ENCODE measurements around the gene SLMAP. TPM values are rescaled to one million over a fixed set of nuclear protein-coding genes. Genes with fewer than 3 reads are reported as not detected.

The SLMAP gene
- total and polyA plus RNA-seq, 2 of the 13 experiments (the other 11 are each of a cell fraction or from before 2014, with no cell fraction given), result 24.0 to 48.3 TPM

DNA sequence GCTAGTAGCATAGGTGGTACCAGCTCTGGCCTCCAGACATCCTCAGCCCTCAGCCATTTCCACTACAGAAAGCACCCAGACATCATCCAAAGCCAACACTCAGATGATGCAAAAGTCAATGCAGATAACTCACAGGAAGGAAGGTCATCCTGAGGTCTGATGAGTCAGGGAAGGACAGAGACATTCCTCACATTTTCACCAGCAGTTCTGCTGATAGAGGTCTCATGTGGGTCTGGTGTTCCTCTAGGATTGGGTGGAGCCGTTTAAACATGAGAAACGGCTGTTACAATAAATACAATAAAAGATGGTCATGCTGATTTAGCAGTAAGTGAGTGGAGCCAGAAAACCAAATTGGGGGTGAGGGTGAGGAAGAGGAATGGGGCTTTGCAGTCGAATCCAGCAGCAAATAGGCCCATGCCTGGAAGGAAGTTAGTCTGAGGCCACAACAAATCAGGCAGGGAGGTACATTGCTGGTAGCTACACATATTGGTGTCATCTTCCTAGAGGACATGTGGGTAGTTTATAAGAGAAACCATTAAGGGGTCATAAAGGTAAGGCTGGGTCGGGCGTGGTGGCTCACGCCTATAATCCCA, 218.8 kb downstream of the SLMAP start (continued):
- TF ChIP-seq, protein P1, sequence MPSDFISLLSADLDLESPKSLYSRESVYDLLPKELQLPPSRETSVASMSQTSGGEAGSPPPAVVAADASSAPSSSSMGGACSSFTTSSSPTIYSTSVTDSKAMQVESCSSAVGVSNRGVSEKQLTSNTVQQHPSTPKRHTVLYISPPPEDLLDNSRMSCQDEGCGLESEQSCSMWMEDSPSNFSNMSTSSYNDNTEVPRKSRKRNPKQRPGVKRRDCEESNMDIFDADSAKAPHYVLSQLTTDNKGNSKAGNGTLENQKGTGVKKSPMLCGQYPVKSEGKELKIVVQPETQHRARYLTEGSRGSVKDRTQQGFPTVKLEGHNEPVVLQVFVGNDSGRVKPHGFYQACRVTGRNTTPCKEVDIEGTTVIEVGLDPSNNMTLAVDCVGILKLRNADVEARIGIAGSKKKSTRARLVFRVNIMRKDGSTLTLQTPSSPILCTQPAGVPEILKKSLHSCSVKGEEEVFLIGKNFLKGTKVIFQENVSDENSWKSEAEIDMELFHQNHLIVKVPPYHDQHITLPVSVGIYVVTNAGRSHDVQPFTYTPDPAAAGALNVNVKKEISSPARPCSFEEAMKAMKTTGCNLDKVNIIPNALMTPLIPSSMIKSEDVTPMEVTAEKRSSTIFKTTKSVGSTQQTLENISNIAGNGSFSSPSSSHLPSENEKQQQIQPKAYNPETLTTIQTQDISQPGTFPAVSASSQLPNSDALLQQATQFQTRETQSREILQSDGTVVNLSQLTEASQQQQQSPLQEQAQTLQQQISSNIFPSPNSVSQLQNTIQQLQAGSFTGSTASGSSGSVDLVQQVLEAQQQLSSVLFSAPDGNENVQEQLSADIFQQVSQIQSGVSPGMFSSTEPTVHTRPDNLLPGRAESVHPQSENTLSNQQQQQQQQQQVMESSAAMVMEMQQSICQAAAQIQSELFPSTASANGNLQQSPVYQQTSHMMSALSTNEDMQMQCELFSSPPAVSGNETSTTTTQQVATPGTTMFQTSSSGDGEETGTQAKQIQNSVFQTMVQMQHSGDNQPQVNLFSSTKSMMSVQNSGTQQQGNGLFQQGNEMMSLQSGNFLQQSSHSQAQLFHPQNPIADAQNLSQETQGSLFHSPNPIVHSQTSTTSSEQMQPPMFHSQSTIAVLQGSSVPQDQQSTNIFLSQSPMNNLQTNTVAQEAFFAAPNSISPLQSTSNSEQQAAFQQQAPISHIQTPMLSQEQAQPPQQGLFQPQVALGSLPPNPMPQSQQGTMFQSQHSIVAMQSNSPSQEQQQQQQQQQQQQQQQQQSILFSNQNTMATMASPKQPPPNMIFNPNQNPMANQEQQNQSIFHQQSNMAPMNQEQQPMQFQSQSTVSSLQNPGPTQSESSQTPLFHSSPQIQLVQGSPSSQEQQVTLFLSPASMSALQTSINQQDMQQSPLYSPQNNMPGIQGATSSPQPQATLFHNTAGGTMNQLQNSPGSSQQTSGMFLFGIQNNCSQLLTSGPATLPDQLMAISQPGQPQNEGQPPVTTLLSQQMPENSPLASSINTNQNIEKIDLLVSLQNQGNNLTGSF (CRISPR knock-in tag; IDR thresholded peaks at IDR 0.05), result no peak
- TF ChIP-seq, protein P2, sequence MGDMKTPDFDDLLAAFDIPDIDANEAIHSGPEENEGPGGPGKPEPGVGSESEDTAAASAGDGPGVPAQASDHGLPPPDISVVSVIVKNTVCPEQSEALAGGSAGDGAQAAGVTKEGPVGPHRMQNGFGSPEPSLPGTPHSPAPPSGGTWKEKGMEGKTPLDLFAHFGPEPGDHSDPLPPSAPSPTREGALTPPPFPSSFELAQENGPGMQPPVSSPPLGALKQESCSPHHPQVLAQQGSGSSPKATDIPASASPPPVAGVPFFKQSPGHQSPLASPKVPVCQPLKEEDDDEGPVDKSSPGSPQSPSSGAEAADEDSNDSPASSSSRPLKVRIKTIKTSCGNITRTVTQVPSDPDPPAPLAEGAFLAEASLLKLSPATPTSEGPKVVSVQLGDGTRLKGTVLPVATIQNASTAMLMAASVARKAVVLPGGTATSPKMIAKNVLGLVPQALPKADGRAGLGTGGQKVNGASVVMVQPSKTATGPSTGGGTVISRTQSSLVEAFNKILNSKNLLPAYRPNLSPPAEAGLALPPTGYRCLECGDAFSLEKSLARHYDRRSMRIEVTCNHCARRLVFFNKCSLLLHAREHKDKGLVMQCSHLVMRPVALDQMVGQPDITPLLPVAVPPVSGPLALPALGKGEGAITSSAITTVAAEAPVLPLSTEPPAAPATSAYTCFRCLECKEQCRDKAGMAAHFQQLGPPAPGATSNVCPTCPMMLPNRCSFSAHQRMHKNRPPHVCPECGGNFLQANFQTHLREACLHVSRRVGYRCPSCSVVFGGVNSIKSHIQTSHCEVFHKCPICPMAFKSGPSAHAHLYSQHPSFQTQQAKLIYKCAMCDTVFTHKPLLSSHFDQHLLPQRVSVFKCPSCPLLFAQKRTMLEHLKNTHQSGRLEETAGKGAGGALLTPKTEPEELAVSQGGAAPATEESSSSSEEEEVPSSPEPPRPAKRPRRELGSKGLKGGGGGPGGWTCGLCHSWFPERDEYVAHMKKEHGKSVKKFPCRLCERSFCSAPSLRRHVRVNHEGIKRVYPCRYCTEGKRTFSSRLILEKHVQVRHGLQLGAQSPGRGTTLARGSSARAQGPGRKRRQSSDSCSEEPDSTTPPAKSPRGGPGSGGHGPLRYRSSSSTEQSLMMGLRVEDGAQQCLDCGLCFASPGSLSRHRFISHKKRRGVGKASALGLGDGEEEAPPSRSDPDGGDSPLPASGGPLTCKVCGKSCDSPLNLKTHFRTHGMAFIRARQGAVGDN (CRISPR knock-in tag; IDR thresholded peaks at IDR 0.05), result no peak; the same call in 1 of the 2 replicates
- TF ChIP-seq NR1H2 (CRISPR knock-in tag; IDR thresholded peaks at IDR 0.05; ENCODE audit: borderline replicate concordance, low read depth) (no peak), KAT7 (CRISPR knock-in tag; IDR thresholded peaks at IDR 0.05; ENCODE audit: borderline replicate concordance) (no peak), HNF4A (CRISPR knock-in tag; IDR thresholded peaks at IDR 0.05) (peak; percentile 38; the same call in 1 of the 2 replicates), RFX5 (IDR thresholded peaks at IDR 0.05; ENCODE audit: low read depth, low read length) (no peak), ZNF773 (CRISPR knock-in tag; IDR thresholded peaks at IDR 0.05; ENCODE audit: borderline replicate concordance) (no peak), CBX2 (IDR thresholded peaks at IDR 0.05; ENCODE audit: low read depth, low read length) (no peak), CBX2 (CRISPR knock-in tag; IDR thresholded peaks at IDR 0.05; ENCODE audit: low read depth) (no peak), GFI1 (CRISPR knock-in tag; IDR thresholded peaks at IDR 0.05; ENCODE audit: borderline replicate concordance) (no peak), HOXA5 (CRISPR knock-in tag; IDR thresholded peaks at IDR 0.05) (no peak)
- TF ChIP-seq, protein P3, sequence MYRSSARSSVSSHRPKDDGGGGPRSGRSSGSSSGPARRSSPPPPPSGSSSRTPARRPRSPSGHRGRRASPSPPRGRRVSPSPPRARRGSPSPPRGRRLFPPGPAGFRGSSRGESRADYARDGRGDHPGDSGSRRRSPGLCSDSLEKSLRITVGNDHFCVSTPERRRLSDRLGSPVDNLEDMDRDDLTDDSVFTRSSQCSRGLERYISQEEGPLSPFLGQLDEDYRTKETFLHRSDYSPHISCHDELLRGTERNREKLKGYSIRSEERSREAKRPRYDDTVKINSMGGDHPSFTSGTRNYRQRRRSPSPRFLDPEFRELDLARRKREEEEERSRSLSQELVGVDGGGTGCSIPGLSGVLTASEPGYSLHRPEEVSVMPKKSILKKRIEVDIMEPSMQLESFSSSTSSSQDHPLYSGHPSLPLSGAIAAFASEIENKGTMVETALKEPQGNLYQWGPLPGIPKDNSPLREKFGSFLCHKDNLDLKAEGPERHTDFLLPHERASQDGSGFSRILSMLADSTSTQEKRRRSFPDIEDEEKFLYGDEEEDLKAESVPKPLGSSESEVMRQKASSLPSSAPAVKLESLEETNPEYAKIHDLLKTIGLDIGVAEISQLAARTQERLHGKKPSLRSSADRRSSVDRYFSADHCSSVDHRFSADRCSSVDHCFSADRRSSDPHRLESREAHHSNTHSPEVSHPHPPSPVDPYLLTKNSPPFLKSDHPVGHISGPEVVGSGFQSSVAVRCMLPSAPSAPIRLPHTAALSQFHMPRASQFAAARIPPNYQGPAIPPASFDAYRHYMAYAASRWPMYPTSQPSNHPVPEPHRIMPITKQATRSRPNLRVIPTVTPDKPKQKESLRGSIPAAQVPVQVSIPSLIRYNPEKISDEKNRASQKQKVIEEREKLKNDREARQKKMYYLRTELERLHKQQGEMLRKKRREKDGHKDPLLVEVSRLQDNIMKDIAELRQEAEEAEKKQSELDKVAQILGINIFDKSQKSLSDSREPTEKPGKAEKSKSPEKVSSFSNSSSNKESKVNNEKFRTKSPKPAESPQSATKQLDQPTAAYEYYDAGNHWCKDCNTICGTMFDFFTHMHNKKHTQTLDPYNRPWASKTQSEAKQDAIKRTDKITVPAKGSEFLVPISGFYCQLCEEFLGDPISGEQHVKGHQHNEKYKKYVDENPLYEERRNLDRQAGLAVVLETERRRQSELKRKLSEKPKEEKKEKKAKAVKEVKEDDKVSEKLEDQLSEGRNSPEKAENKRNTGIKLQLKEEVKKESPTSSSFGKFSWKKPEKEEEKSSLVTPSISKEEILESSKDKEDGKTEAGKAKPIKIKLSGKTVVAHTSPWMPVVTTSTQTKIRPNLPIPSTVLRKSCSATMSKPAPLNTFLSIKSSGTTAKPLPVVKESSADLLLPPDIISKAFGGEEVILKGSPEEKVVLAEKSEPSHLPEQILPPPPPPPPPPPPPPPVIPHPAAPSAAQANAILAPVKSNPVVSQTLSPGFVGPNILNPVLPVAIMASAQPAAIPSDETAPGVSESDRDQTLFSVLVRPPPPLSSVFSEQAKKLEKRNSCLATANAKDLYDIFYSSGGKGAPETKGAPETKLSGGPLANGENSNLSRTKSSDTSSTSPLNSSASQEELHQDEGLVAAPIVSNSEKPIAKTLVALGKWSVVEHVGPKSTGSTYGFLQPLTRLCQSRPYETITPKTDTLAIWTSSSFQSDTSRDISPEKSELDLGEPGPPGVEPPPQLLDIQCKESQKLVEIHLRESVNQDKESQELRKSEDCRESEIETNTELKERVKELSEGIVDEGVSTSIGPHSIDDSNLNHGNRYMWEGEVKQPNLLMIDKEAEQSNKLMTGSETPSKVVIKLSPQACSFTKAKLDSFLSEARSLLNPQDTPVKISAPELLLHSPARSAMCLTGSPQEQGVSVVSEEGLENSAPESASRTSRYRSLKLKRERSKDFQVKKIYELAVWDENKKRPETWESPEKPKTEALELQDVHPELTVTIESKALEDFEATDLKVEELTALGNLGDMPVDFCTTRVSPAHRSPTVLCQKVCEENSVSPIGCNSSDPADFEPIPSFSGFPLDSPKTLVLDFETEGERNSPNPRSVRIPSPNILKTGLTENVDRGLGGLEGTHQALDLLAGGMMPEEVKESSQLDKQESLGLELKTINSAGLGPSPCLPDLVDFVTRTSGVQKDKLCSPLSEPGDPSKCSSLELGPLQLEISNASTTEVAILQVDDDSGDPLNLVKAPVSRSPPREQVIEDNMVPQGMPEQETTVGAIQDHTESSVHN (CRISPR knock-in tag; IDR thresholded peaks at IDR 0.05), result no peak
